PFSK-1 (cell line): ENCODE results near the gene PAIP2B. TPM values are rescaled to one million over a fixed set of nuclear protein-coding genes. Genes with fewer than 3 reads are reported as not detected.
A peak's percentile ranks its signal among the peaks of the same experiment; 100 is the strongest.

Experiments
- FOXP2 ChIP-seq: optimal IDR thresholded peaks from 2 replicates; pipeline ENCODE3; 2011; ENCODE audit warnings: borderline replicate concordance, control low read depth, inconsistent platforms; ENCODE audit not compliant: insufficient read depth; ENCODE audit errors: extremely low read length, extremely low read depth
- POLR2AphosphoS5 ChIP-seq: IDR thresholded peaks from 2 replicates; pipeline ENCODE4 v1.6.1; 2012; ENCODE audit warnings: low read depth, mild to moderate bottlenecking, control low read depth, low read length, moderate library complexity
- SIN3A ChIP-seq: IDR thresholded peaks from 2 replicates; pipeline ENCODE4 v1.6.1; 2012; ENCODE audit warnings: mild to moderate bottlenecking, low read length, moderate library complexity, borderline replicate concordance; ENCODE audit not compliant: insufficient read depth
- TAF1 ChIP-seq: IDR thresholded peaks from 2 replicates; pipeline ENCODE4 v1.6.1; 2012; ENCODE audit warnings: low read length, control low read depth, borderline replicate concordance; ENCODE audit not compliant: insufficient read depth
- polyA plus RNA-seq: library from polyadenylated mRNA; unstranded; fragments of >200 nt; gene quantifications from one replicate; pipeline ENCODE4 v1.2.1, GENCODE V29; 2012; ENCODE audit warnings: low read depth, missing spikeins; ENCODE audit not compliant: insufficient read length
- TF ChIP-seq, protein P1 (sequence below), 2 experiments: IDR thresholded peaks; 2 replicates each; pipeline versions ENCODE4 v1.6.1 to v1.8.0; 2011 to 2012; ENCODE audit warnings: low read depth in 2 of 2, low read length in 2 of 2, control low read depth in 1 of 2, inconsistent platforms in 1 of 2, mild to moderate bottlenecking in 1 of 2, moderate library complexity in 1 of 2; ENCODE audit not compliant: insufficient read depth in 1 of 2

PAIP2B gene, protein sequence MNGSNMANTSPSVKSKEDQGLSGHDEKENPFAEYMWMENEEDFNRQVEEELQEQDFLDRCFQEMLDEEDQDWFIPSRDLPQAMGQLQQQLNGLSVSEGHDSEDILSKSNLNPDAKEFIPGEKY
- polyA plus RNA-seq, result 0.10 TPM

DNA sequence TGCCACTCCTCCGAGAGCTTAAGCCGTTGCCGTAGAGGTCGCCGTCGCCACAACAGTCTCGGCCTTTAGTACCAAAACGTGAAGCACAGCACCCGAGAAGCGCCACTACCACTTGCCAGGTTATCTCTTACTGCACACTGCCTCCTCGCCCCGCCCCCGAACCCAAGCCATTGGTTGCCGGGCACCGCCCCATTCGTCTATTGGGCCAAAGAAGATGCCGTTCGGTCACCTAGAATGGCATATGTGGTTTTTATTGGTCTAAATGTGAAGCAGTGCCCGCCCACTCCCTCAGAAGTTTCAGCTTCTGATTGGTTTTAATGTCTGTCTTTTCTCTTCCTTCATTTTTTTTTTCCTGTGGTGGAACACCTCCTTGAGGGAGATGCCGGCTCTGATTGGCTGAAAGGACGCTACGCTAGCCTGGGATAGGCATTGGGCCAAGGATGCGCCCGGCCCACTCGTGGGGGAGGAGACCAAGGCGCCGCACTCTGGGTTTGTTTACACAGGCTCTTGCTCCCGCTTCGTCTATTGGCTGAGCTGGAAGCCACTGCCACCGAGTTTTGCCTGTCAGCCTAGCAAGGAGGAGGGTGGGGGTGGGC, at the start of gene PAIP2B:
TSS of gene PAIP2B (minus strand) at position 139 of the 596 bp plus-strand sequence. CDS start 24,514 bp downstream, outside the sequence.
- TF ChIP-seq SIN3A, result no peak
- TF ChIP-seq FOXP2, result peak; percentile 73
- no peak; the same call in 1 of the 2 replicates for TF ChIP-seq POLR2AphosphoS5

DNA sequence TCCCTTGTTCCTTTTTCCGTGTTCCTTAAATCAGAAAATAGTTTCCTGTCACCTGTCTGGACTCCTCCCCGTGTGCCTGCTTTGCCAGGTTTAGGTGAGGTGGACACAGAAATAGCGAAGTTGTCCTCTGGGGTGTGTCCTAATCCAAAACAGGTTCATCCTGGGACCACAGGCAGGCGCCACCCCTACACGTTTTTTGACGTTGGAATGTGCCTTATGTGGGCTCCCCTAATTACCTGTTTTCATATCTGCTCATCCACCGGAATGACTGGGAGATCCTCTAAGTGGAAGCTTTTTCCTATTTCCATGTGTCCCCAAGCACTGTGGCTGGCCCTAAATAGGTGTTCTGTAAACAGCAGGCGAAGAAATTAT, 49.0 kb upstream of the PAIP2B start:
- no peak for TF ChIP-seq FOXP2
- TF ChIP-seq POLR2AphosphoS5, result no peak
- TF ChIP-seq SIN3A, result no peak
- TF ChIP-seq, protein P1, sequence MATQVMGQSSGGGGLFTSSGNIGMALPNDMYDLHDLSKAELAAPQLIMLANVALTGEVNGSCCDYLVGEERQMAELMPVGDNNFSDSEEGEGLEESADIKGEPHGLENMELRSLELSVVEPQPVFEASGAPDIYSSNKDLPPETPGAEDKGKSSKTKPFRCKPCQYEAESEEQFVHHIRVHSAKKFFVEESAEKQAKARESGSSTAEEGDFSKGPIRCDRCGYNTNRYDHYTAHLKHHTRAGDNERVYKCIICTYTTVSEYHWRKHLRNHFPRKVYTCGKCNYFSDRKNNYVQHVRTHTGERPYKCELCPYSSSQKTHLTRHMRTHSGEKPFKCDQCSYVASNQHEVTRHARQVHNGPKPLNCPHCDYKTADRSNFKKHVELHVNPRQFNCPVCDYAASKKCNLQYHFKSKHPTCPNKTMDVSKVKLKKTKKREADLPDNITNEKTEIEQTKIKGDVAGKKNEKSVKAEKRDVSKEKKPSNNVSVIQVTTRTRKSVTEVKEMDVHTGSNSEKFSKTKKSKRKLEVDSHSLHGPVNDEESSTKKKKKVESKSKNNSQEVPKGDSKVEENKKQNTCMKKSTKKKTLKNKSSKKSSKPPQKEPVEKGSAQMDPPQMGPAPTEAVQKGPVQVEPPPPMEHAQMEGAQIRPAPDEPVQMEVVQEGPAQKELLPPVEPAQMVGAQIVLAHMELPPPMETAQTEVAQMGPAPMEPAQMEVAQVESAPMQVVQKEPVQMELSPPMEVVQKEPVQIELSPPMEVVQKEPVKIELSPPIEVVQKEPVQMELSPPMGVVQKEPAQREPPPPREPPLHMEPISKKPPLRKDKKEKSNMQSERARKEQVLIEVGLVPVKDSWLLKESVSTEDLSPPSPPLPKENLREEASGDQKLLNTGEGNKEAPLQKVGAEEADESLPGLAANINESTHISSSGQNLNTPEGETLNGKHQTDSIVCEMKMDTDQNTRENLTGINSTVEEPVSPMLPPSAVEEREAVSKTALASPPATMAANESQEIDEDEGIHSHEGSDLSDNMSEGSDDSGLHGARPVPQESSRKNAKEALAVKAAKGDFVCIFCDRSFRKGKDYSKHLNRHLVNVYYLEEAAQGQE (IDR thresholded peaks at IDR 0.05; ENCODE audit: insufficient read depth in 1 of 2, low read depth in 2 of 2, low read length in 2 of 2), result no peak
- TF ChIP-seq TAF1, result no peak

- TF ChIP-seq TAF1, result no peak
- TF ChIP-seq POLR2AphosphoS5, result no peak
- TF ChIP-seq SIN3A, result no peak
- TF ChIP-seq, protein P1 (IDR thresholded peaks at IDR 0.05; ENCODE audit: insufficient read depth in 1 of 2, low read depth in 2 of 2, low read length in 2 of 2), result no peak
- TF ChIP-seq FOXP2, result no peak
Observed at GRCh38 chr2:71269511-71270090, 42.7 kb upstream of the PAIP2B start.

- TF ChIP-seq POLR2AphosphoS5, result no peak
- TF ChIP-seq FOXP2, result no peak
Observed at GRCh38 chr2:71263386-71263785, 36.5 kb upstream of the PAIP2B start.

DNA sequence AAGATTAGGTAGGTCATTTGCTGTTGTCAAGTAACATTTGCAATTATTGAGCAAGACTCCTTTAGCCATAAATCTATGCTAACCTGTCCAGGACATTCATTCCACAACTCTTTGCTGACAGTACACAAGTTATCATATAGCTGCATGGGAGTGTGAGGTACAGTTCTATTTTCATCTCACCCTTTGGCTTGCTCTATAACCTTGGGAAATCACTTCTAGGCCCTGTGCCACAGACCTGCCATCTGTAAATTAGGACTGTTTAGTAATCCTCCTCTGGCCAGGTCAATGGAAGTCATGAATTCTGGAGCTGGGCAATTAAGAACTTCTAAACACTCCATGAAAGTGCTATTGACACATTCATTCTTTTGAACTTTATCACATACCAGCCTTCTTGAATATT, 34.6 kb upstream of the PAIP2B start:
- TF ChIP-seq SIN3A, result no peak
- no peak for TF ChIP-seq TAF1
- TF ChIP-seq, protein P1 (IDR thresholded peaks at IDR 0.05; ENCODE audit: insufficient read depth in 1 of 2, low read depth in 2 of 2, low read length in 2 of 2), result no peak
- TF ChIP-seq POLR2AphosphoS5, result no peak
- TF ChIP-seq FOXP2, result no peak

DNA sequence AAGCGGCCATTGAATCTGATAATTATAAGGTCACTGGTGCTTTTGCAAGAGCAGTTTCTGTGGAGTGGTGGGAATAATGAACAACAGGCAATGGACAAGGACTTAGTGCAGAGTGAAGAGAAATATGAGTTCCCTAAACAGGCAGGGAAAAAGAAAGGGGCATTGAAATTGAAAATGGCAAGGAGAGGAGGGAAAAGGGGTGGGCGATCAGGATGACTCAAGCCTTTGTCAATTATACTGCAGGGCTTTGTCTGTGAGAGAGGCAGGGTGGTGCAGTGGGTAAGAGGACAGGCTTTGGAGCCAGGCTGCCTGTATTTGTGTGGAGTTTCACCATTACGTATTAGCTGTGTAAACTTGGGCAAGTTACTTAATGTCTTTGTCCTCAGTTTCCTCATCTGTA, 29.5 kb upstream of the PAIP2B start:
- TF ChIP-seq FOXP2, result no peak
- TF ChIP-seq TAF1, result no peak
- TF ChIP-seq POLR2AphosphoS5, result no peak
- TF ChIP-seq SIN3A, result no peak
- TF ChIP-seq, protein P1 (IDR thresholded peaks at IDR 0.05; ENCODE audit: insufficient read depth in 1 of 2, low read depth in 2 of 2, low read length in 2 of 2), result no peak
